HG03066 (cell line): ENCODE results near the gene TTC9B.

Source experiments
- ATAC-seq: cut with Tn5 transposase; IDR thresholded peaks from one replicate; pipeline ENCODE4 v1.9.1; 2021; ENCODE audit warnings: low read depth; ENCODE audit not compliant: unreplicated experiment

Gene TTC9B

GRCh38 chr19:40217934-40218890, at the start of gene TTC9B:
TTC9B (minus strand) TSS chr19:40218384; CDS start chr19:40218381, 3 bp downstream.
- ATAC-seq = no peak

GRCh38 chr19:40267601-40267997, 49.4 kb upstream of the TTC9B start:
- no peak for ATAC-seq

- ATAC-seq = no peak
Observed at GRCh38 chr19:40266912-40267600, 48.9 kb upstream of the TTC9B start.

- ATAC-seq = no peak
Observed at GRCh38 chr19:40266119-40266518, 47.9 kb upstream of the TTC9B start.

- no peak for ATAC-seq
Observed at GRCh38 chr19:40265763-40266099, 47.5 kb upstream of the TTC9B start.

GRCh38 chr19:40265055-40265762, 47.0 kb upstream of the TTC9B start:
- no peak for ATAC-seq

- no peak for ATAC-seq
Observed at GRCh38 chr19:40264314-40265054, 46.3 kb upstream of the TTC9B start.

- ATAC-seq = no peak
Observed at GRCh38 chr19:40263440-40264313, 45.5 kb upstream of the TTC9B start.

GRCh38 chr19:40262422-40262821, 44.2 kb upstream of the TTC9B start:
- no peak for ATAC-seq

GRCh38 chr19:40261631-40262030, 43.4 kb upstream of the TTC9B start:
- no peak for ATAC-seq

- no peak for ATAC-seq
Observed at GRCh38 chr19:40257096-40257517, 38.9 kb upstream of the TTC9B start.

- no peak for ATAC-seq
Observed at GRCh38 chr19:40256512-40256911, 38.3 kb upstream of the TTC9B start.

GRCh38 chr19:40255619-40256166, 37.5 kb upstream of the TTC9B start:
- no peak for ATAC-seq

- no peak for ATAC-seq
Observed at GRCh38 chr19:40254714-40255418, 36.7 kb upstream of the TTC9B start.

- ATAC-seq = no peak
Observed at GRCh38 chr19:40253611-40254092, 35.5 kb upstream of the TTC9B start.

- ATAC-seq = no peak
Observed at GRCh38 chr19:40252395-40252794, 34.2 kb upstream of the TTC9B start.

GRCh38 chr19:40251991-40252390, 33.8 kb upstream of the TTC9B start:
- no peak for ATAC-seq

- no peak for ATAC-seq
Observed at GRCh38 chr19:40251244-40251643, 33.1 kb upstream of the TTC9B start.
